Transverse colon (tissue), 3 donors: ENCODE results near the gene ITGB7.

Source experiments
- EP300 ChIP-seq: sonication (generic); formaldehyde crosslinking; IDR thresholded peaks from one replicate; pipeline ENCODE4 v1.6.1; 2017; ENCODE audit warnings: antibody characterized with exemption, low read depth
- POLR2A ChIP-seq: fragments of 450-650 bp; IDR thresholded peaks from one replicate; pipeline ENCODE4 v1.6.1; 2016; ENCODE audit warnings: antibody characterized with exemption, mild to moderate bottlenecking, moderate library complexity
- TF ChIP-seq, protein P1 (sequence below), 5 experiments: fragments of 200-600 bp in 3 of 5; fragments of 450-650 bp in 2 of 5; sonication (generic) in 3 of 5; IDR thresholded peaks; 1 replicate in 2 of 5; 2 replicates in 3 of 5; pipeline ENCODE4 v1.5.1; 2016 to 2017; ENCODE audit warnings: antibody characterized with exemption in 5 of 5, inconsistent platforms in 3 of 5, mild to moderate bottlenecking in 2 of 5, moderate library complexity in 1 of 5

DNA sequence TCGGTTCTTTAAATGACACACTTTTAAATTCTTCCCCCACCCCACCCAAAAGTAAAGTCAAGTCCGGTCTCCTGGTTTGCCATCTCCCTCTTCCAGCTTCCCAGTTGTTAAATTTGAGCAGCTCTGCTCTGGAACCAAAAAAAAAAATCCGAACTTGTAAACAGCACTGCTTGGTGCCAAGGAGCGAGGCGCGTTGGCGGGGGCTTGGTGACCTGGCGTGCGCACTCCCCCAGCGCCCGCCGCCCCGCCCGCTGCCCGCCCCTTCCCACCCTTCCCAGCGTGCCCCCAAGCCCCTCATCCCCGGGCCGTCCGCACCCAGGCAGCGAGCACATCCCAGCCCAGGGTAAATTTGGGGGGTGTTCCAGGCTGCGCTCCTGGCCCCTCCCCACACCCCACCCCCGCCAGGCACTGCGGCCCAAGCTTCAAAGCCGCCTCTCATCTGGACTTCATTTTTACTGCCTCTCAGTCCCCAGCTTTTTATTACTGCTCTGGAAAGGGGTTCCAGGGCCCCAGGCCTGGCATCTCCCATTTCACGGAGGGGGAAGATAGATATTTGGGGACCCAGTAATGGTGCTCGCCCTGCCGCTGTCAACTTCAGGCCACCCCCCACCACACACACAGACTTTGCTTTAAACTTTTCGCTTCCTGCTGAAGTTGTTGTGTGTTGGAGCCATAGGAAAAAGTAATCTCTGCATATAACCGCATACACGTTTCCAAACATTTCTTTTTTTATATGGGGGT is 11.7 kb upstream of the ITGB7 start:
- TF ChIP-seq, protein P1, sequence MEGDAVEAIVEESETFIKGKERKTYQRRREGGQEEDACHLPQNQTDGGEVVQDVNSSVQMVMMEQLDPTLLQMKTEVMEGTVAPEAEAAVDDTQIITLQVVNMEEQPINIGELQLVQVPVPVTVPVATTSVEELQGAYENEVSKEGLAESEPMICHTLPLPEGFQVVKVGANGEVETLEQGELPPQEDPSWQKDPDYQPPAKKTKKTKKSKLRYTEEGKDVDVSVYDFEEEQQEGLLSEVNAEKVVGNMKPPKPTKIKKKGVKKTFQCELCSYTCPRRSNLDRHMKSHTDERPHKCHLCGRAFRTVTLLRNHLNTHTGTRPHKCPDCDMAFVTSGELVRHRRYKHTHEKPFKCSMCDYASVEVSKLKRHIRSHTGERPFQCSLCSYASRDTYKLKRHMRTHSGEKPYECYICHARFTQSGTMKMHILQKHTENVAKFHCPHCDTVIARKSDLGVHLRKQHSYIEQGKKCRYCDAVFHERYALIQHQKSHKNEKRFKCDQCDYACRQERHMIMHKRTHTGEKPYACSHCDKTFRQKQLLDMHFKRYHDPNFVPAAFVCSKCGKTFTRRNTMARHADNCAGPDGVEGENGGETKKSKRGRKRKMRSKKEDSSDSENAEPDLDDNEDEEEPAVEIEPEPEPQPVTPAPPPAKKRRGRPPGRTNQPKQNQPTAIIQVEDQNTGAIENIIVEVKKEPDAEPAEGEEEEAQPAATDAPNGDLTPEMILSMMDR (IDR thresholded peaks at IDR 0.05) = no peak
- no peak for TF ChIP-seq EP300
- no peak for TF ChIP-seq POLR2A
